Mesothelial cell of epicardium (in vitro differentiated cells): Measurements from ENCODE around the gene PEAK1. TPM values are rescaled to one million over a fixed set of nuclear protein-coding genes. Genes with fewer than 3 reads are reported as not detected.

Source experiments
- DNase-seq, 2 experiments: peaks; one replicate each; pipeline ENCODE4 v3.0.0; 2021; ENCODE audit warnings: low spot score in 2 of 2; ENCODE audit not compliant: unreplicated experiment in 2 of 2
- H3K27ac Mint-ChIP-seq: 2 replicates; pipeline ENCODE4 v1.8.0; 2021; ENCODE audit warnings: mixed read lengths
- H3K27me3 Mint-ChIP-seq: 2 replicates; pipeline ENCODE4 v1.8.0; 2021; ENCODE audit warnings: low read depth, mixed read lengths
- H3K36me3 Mint-ChIP-seq: 2 replicates; pipeline ENCODE4 v1.8.0; 2021; ENCODE audit warnings: mixed read lengths
- H3K4me1 Mint-ChIP-seq: 2 replicates; pipeline ENCODE4 v1.8.0; 2021; ENCODE audit warnings: mixed read lengths
- H3K4me3 Mint-ChIP-seq: 2 replicates; pipeline ENCODE4 v1.8.0; 2021; ENCODE audit warnings: mild to moderate bottlenecking, moderate library complexity, mixed read lengths
- H3K9me3 Mint-ChIP-seq: 2 replicates; pipeline ENCODE4 v1.8.0; 2021; ENCODE audit warnings: mixed read lengths
- total RNA-seq: library from RNA; stranded (reverse); gene quantifications from 3 replicates; pipeline ENCODE4 v1.2.1, GENCODE V29; 2021
- TF ChIP-seq, protein P1 (sequence below): fragments of 200-600 bp; sonication (generic); IDR thresholded peaks from one replicate; pipeline ENCODE4 v1.5.0; 2021; ENCODE audit warnings: antibody characterized with exemption; ENCODE audit not compliant: unreplicated experiment

PEAK1 gene
- total RNA-seq, 1 donor from 2014 or later = 92.3 TPM

DNA sequence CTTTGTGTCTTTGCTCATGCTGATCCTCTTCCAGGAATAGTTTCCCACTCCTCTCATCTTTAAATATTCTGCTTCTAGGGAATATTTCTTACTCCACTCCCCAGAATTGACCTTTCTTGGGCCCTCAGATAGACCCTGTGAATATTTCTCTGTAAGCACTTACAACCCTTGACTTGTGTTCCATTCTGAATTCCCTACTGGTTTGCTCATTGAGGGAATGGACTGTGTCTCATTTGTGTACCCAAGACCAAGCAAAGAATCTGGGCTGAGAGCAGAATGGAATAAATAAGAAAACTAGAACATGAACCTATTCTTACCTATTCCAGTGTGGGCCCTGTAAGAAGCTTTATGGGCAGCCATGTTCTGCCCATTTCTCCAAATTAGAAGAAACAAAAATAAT lies 276.3 kb downstream of the PEAK1 start:
- peaks cover 39% of the 10 kb centered on the region for H3K36me3 Mint-ChIP-seq
- no peaks in the 10 kb centered on the region for H3K27me3 Mint-ChIP-seq
- TF ChIP-seq, protein P1, sequence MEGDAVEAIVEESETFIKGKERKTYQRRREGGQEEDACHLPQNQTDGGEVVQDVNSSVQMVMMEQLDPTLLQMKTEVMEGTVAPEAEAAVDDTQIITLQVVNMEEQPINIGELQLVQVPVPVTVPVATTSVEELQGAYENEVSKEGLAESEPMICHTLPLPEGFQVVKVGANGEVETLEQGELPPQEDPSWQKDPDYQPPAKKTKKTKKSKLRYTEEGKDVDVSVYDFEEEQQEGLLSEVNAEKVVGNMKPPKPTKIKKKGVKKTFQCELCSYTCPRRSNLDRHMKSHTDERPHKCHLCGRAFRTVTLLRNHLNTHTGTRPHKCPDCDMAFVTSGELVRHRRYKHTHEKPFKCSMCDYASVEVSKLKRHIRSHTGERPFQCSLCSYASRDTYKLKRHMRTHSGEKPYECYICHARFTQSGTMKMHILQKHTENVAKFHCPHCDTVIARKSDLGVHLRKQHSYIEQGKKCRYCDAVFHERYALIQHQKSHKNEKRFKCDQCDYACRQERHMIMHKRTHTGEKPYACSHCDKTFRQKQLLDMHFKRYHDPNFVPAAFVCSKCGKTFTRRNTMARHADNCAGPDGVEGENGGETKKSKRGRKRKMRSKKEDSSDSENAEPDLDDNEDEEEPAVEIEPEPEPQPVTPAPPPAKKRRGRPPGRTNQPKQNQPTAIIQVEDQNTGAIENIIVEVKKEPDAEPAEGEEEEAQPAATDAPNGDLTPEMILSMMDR = no peak
- H3K27ac Mint-ChIP-seq = peak overlapping the region; percentile 98
- peaks cover 20% of the 10 kb centered on the region for H3K9me3 Mint-ChIP-seq
- no peak for DNase-seq
- H3K4me3 Mint-ChIP-seq = no peak overlapping the region
- peaks cover 49% of the 10 kb centered on the region for H3K4me1 Mint-ChIP-seq

DNA sequence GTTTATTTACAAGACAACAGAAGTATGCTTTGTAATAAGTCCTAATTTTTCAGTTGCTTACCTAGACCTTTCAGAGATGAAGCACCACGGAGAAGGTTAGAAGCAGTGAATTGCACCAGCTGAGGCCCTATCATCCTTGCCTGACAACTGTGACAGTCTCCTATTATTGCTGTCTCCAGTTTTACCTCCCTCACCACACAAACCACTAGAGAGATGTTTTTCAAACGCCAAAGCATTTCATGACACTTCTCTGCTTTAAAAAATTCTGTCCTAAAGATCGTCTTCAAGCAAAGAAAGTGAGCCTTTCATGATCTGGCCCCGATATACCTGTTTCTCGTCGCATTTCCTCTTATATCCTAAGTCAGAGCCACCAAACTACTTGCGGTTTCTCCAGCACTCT lies 276.7 kb downstream of the PEAK1 start:
- H3K27me3 Mint-ChIP-seq = no peaks in the 10 kb centered on the region
- no peak overlapping the region for H3K4me3 Mint-ChIP-seq
- H3K27ac Mint-ChIP-seq = peak overlapping the region; percentile 98
- peaks cover 20% of the 10 kb centered on the region for H3K9me3 Mint-ChIP-seq
- peaks cover 46% of the 10 kb centered on the region for H3K4me1 Mint-ChIP-seq
- TF ChIP-seq, protein P1 = no peak
- no peak for DNase-seq
- peaks cover 39% of the 10 kb centered on the region for H3K36me3 Mint-ChIP-seq

DNA sequence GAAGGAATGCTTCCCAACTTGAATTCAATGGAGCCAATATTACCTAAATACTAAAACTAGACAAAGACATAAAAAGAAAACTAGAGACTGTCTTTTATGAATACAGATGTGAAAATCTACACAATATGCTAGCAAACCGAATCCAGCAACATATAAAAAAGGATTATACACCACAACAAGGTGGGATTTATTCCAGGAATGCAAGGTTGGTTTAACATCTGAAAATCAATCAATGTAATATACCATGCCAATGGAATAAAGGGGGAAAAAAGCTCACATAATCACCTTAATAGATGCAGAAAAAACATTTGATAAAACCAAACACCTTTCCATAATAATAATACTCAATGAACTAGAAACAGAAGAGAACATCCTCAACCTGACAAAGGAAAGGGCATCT lies 279.7 kb downstream of the PEAK1 start:
- no peaks in the 10 kb centered on the region for H3K27me3 Mint-ChIP-seq
- no peak overlapping the region for H3K4me3 Mint-ChIP-seq
- H3K27ac Mint-ChIP-seq = no peak overlapping the region
- TF ChIP-seq, protein P1 = no peak
- no peak for DNase-seq
- H3K9me3 Mint-ChIP-seq = peaks cover 35% of the 10 kb centered on the region
- peaks cover 24% of the 10 kb centered on the region for H3K4me1 Mint-ChIP-seq
- H3K36me3 Mint-ChIP-seq = peaks cover 57% of the 10 kb centered on the region

DNA sequence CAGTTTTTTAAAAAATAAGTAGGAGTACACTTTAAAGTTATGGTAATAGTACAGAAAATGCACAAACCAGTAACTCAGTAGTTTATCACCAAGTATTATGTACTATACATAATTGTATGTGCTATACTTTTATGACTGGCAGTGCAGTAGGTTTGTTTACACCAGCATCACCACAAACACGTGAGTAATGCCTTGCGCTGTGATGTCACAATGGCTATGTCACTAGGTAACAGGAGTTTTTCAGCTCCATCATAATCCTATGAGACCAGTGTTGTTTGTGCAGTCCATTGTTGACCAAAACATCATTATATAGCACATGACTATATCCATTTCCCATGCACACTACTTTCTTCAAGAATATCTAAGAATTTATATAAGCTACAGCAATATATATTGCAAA lies 280.6 kb downstream of the PEAK1 start:
- Mint-ChIP-seq H3K4me3 (no peak overlapping the region), H3K36me3 (peaks cover 57% of the 10 kb centered on the region), H3K27me3 (no peaks in the 10 kb centered on the region), H3K4me1 (peaks cover 15% of the 10 kb centered on the region), H3K27ac (no peak overlapping the region), H3K9me3 (peaks cover 35% of the 10 kb centered on the region)
- DNase-seq = no peak
- TF ChIP-seq, protein P1 = no peak

DNA sequence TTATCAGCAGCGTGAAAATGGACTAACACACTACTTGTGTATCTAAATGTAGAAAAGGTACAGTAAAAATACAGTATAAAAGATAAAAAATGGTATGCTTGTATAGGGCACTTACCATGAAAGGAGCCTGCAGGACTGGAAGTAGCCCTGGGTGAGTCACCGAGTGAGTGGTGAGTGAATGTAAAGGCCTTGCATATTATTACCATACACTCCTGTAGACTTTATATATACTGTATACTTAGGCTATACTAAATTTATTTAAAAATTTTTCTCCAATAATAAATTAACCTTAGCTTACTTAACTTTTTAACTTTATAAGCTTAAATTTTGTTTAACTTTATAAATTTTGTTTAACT lies 281.8 kb downstream of the PEAK1 start:
- TF ChIP-seq, protein P1 = no peak
- no peak for DNase-seq
- Mint-ChIP-seq H3K36me3 (peaks cover 58% of the 10 kb centered on the region), H3K27ac (no peak overlapping the region), H3K4me3 (no peak overlapping the region), H3K4me1 (peaks cover 3% of the 10 kb centered on the region), H3K9me3 (peaks cover 35% of the 10 kb centered on the region), H3K27me3 (no peaks in the 10 kb centered on the region)

DNA sequence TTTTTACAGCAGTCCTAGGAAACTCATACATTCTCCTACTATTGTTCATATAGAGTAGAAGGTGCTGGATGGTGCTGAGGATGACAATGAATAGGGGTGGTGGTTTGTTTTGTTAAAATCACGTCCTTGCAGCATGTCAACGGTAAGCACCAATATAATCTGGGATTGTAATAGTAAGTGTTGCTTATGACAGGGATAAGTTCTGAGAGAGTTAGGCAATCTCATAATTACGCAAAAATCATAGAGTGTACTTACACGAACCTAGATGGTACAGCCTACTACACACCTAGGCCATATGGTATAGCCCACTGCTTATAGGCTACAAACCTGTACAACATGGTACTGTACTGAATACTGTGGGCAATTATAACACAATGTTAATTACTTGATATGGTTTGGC lies 284.7 kb downstream of the PEAK1 start:
- H3K27ac Mint-ChIP-seq = no peak overlapping the region

More for the DNA sequence above, 284.7 kb downstream of the PEAK1 start:
- TF ChIP-seq, protein P1 = no peak
- Mint-ChIP-seq H3K9me3 (peaks cover 17% of the 10 kb centered on the region), H3K4me1 (no peaks in the 10 kb centered on the region), H3K36me3 (peaks cover 47% of the 10 kb centered on the region), H3K4me3 (no peak overlapping the region), H3K27me3 (no peaks in the 10 kb centered on the region)
- DNase-seq = no peak
